ENCODE results near the gene MT1H. TPM values are rescaled to one million over a fixed set of nuclear protein-coding genes. Genes with fewer than 3 reads are reported as not detected.

MT1H gene
- total RNA-seq, 1 donor from 2014 or later, result not detected

Other genes starting within 250 kb of the MT1H start
- gene AMFR, start 244.3 kb upstream of the MT1H start, total RNA-seq, result 244 and 318 TPM in 2 replicates
- 102 and 147 TPM in 2 replicates for gene NUDT21, start 218.5 kb upstream of the MT1H start, total RNA-seq
- 71.6 and 155 TPM in 2 replicates for gene OGFOD1, start 218.3 kb upstream of the MT1H start, total RNA-seq
- gene BBS2, start 149.8 kb upstream of the MT1H start, total RNA-seq, result 40.6 and 52.2 TPM in 2 replicates
- not detected in 2 replicates for gene MT4, start 104.7 kb upstream of the MT1H start, total RNA-seq
- gene MT3, start 80.3 kb upstream of the MT1H start, total RNA-seq, result not detected in 2 replicates
- gene MT2A, start 61.2 kb upstream of the MT1H start, total RNA-seq, result 21.3 and 82.5 TPM in 2 replicates
- 13.8 and 103 TPM in 2 replicates for gene MT1E, start 44.0 kb upstream of the MT1H start, total RNA-seq
- 0.34 and 0.98 TPM in 2 replicates for gene MT1M, start 37.2 kb upstream of the MT1H start, total RNA-seq
- gene MT1A, start 31.1 kb upstream of the MT1H start, total RNA-seq, result 2.3 TPM in 1 of 2 replicates, not detected in the other
- gene MT1B, start 17.9 kb upstream of the MT1H start, total RNA-seq, result not detected in 2 replicates
- 0.34 and 0.93 TPM in 2 replicates for gene MT1F, start 11.9 kb upstream of the MT1H start, total RNA-seq
- not detected in 2 replicates for gene MT1G, start 1.7 kb upstream of the MT1H start, total RNA-seq
- 12.2 and 22.3 TPM in 2 replicates for gene MT1X, start 12.7 kb downstream of the MT1H start, total RNA-seq
- 59.7 and 98.4 TPM in 2 replicates for gene NUP93, start 60.3 kb downstream of the MT1H start, total RNA-seq
- not detected in 2 replicates for gene SLC12A3, start 195.4 kb downstream of the MT1H start, total RNA-seq